DMS79 (cell line): Measurements from ENCODE around the gene CTXN2.
A peak's percentile ranks its signal among the peaks of the same experiment; 100 is the strongest.

Experiments
- DNase-seq: peaks from one replicate; lab custom pipeline; 2025; lab: John Stamatoyannopoulos, UW

CTXN2 gene

DNA sequence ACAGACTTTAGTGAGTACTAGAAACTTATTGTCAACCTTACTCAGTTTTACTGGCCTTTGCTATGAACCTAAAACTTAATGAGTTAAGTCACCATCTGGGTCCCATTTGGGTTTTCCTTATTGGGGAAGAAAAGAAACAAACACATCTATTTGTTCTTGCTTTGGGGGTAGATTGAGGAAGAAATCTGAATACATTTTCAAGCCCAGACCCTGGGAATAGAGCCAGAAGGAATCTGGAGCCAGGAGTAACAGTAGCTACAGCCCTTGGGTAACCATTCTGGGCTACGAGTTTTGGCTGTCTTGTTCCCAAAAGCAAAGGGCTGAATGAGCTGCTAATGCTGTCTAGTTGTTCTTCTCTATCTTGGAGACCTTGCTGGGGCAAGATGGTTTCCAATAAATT is 31.2 kb downstream of the CTXN2 start:
- no peak for DNase-seq

DNA sequence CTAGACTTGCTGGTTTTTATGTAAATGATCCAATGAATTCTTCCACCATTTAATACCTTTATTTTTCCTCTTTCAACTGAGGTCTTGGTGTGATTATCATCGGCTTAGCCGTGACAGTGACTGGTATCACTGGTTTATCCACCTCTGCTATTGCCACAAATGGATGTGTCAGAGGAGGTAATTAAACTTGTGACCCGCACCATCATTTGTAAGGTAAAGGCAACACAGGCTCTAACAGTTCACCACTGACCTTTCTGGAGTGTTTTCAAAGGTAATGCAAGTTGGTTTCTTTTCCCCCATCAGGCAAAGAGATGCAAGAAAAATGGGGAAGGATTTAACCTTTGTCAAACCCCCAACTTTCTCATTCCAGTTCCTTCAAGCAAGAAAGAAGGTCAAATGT is 34.3 kb downstream of the CTXN2 start:
- no peak for DNase-seq

DNA sequence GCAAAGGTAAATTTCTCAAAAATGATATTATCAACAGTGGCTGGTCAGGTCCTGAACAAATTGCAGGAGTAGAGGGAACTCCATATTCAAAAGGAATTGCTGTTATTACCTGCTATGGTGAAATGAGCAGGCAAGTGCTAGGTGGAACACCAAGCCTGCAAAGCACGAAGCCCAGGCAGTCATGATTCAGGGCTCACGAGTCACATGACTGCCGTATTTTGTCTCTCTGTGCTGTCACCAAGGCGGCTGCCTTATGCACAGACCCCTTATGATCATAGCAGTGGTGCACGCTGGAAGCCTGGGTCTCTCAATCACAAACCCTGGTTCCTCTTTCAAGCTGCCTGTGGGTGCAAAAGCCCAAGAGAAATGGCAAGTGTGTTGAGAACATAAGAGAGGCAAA is 39.0 kb downstream of the CTXN2 start:
- no peak for DNase-seq

DNA sequence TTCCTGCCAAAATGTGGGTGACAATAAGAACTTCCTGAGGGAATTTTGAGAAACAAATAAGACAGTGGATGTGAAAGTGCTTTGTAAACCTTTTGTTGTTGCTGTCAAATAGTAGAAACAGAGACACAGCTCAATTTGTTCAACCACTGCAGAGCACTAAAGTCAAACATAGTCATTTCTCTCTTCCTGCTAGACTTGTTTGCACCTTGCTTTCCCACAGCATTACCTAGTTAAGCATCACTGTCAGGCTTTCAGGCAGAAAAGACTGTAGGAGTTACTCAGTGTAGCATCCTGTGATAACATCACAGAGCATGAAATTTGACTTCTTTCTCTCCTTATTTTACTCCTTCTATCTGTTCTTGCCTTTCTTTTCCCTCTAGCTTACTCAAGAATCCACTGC is 41.8 kb downstream of the CTXN2 start:
- DNase-seq, result no peak

DNA sequence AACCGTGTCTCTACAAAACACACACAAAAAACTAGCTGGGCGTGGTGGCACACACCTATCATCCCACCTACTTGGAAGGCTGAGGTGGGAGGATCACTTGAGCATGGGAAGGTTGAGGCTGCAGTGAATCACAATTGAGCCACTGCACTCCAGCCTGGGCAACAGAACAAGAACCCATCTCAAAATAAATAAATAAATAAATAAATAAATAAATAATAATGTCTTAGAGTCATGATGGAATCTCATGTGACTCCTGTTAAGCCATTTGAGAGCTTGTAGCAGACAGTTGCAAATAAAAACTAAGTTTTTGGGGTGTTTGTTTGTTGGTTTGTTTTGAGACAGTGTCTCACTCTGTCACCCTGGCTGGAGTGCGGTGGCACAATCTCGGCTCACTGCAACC is 47.9 kb downstream of the CTXN2 start:
- DNase-seq, result no peak

DNA sequence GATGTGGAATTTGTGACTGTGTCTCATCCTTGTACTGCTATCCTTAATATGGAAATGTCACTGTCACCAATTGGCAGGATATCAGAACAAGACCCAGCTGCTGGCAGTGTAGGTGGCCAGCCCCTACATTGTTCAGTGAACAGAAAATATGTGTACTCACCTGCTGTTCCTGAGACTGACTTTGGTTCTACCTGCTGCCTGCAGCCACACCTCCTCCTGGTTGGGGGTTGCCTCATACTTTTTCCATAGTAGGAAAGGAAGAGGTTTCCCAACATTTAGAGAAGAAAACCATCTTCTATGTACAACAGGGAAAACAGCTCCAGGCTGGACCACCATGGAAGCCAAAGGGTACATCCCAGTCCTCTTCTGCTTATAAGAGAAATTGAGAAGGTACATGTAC is 50.5 kb downstream of the CTXN2 start:
- no peak for DNase-seq

DNA sequence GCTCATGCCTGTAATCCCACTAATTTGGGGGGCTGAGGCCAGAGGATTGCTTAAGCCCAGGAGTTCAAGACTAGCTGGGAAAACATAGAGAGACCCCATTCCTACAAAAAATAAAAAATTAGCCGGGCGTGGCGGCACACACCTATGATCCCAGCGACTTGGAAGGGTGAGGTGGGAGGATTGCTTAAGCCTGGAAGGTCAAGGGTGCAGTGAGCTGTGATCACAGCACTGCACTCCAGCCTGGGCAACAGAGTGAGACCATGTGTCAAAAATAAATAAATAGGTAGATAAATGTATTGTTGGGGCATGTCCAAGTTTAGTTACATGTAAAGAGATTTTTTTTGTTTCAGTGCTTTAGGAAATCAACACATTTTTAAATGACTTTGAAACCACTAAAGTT is 51.1 kb downstream of the CTXN2 start:
- DNase-seq, result no peak

DNA sequence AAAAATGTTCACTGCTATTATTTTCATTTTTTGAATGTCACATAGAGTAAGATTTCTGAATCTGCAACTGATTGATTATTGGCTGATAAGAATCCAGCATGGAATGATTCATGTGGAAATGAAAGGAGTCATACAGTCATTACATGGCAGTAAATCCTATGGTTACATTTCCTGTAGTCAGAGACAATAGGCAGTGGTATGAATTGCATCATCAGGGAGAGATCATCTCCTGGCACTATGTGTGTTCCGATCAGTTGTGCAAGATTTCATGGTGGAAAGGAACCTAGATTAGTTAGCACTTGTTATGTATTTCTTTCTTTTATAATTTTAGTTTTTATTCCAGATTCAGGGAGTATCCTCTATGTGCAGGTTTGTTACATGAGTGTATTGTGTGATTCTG is 53.5 kb downstream of the CTXN2 start:
- no peak for DNase-seq

DNA sequence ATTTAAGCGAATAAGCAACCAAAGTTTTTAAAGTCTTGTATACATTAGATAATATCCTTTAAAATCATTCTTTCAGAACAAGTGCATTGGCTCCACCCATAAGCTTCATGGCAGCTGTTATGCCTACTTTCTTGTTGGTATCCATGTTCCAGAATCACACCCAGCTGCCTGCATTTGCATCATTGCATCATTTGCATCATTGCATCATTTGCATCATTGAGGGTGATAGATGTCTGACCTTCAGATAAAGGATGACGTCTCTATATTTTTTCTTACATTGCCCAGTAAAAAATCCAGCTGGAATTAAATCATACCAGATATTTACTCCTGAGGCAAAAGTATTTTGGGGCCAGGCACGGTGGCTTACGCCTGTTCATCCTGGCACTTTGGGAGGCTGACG is 56.9 kb downstream of the CTXN2 start:
- DNase-seq, result no peak

DNA sequence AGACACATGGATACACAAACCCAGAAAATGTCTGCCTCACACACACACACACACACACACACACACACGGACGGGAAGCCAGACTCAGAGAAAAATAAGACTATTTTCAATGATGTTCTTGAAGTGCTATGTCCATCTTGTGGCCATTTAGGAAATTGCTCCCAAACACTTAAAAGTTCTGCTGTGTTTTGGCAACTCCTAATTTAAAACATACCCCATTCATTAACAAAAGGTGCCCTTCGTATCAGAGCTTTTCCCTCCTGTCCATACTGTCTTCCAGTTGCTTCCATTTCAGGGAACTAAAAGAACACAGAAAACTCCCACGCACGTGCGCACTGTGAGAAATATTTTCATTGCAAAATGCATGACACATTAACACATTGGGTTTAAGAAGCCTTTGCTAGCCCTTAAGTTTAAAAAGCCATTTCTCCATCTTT is 59.2 kb downstream of the CTXN2 start:
- peak; percentile 2 for DNase-seq

DNA sequence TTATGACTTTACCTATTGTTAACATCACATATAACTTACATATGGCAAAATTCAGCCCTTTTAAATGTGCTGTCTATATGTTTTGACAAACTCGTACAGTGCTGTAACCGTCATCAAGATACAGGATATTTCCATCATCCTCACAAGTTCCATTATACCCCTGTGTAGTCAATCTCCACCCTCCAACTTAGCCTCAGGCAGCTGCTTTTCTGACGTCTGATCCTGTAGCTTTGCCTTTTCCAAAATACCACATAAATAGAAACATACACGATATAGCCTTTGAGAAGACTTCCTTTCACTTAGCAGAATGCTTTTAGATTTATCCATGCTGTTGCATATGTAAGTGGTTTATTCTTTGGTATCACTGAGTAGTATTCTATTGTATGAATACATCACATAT is 61.7 kb downstream of the CTXN2 start:
- DNase-seq, result no peak
